ENCODE results near the gene ARFGAP1. TPM values are rescaled to one million over a fixed set of nuclear protein-coding genes. Genes with fewer than 3 reads are reported as not detected.

Gene ARFGAP1
- total and polyA plus RNA-seq, 2 of the 8 experiments (the other 6 are each of a cell fraction or from before 2014, with no cell fraction given): 93.7 to 100 TPM

GRCh38 chr20:63321148-63321831 is 48.7 kb downstream of the ARFGAP1 start:
- 88% methylated on average over 12 of the region's 20 CpGs; no CpG with 5 or more reads in 1 of the 2 experiments for WGBS, 2 experiments (ENCODE audit: extremely low coverage in 1 of 2, insufficient coverage in 1 of 2, insufficient read length in 1 of 2, insufficient replicate concordance in 2 of 2, low coverage in 1 of 2, low lambda C conversion rate in 2 of 2, missing lambda C conversion rate in 1 of 2)

More at GRCh38 chr20:63321148-63321831, 48.7 kb downstream of the ARFGAP1 start:
- H3K27me3 ChIP-seq (replicated peaks in 1 of 4; ENCODE audit: control insufficient read depth in 3 of 4, extremely low read depth in 1 of 4, insufficient read depth in 3 of 4, low read length in 3 of 4): no peaks in the 10 kb centered on the region
- no peaks in the 10 kb centered on the region for H3K23me2 ChIP-seq (ENCODE audit: low read depth, low read length)
- no peak overlapping the region for H3K23ac ChIP-seq (ENCODE audit: insufficient read length)
- H2BK20ac ChIP-seq (ENCODE audit: low read length): no peak overlapping the region
- ChIA-PET CTCF (ENCODE audit: partially characterized antibody) (interaction anchor here (0.7 to 6.6 kb wide), 8 partner anchors 8 to 100 kb away, joined by 3 to 45 read pairs (median 4); no protein-coding TSS in a partner anchor), POLR2A (ENCODE audit: partially characterized antibody) (interaction anchor here (1.1 kb wide), 1 partner anchor 10 kb away, joined by 3 read pairs; no protein-coding TSS in a partner anchor)
- H4K20me1 ChIP-seq (replicated peaks in 1 of 2; ENCODE audit: control insufficient read depth in 1 of 2, insufficient read depth in 2 of 2, low read length in 2 of 2): no peaks in the 10 kb centered on the region
- no peak overlapping the region for H2BK120ac ChIP-seq (replicated peaks; ENCODE audit: low read depth, low read length)
- H2AFZ ChIP-seq (ENCODE audit: low read length): no peak overlapping the region
- no peak overlapping the region for H2BK5ac ChIP-seq (ENCODE audit: low read depth, low read length)
- no peak overlapping the region for H2BK12ac ChIP-seq (ENCODE audit: low read depth, low read length)
- H3K27ac ChIP-seq (ENCODE audit: low read depth, low read length): no peak overlapping the region
- no peak overlapping the region for H4K91ac ChIP-seq (replicated peaks; ENCODE audit: insufficient read length, low read length)
- no peak overlapping the region for H3K9ac ChIP-seq (replicated peaks in 1 of 4; ENCODE audit: extremely low read depth in 1 of 4, low read depth in 3 of 4, low read length in 3 of 4)
- no peak overlapping the region for H3K4ac ChIP-seq (replicated peaks; ENCODE audit: insufficient read length, low read depth, low read length)
- H3K18ac ChIP-seq (ENCODE audit: extremely low read depth, low read length): no peak overlapping the region
- no peak overlapping the region for H3K14ac ChIP-seq (ENCODE audit: insufficient read length)
- H3K4me1 ChIP-seq (replicated peaks in 1 of 4; ENCODE audit: control insufficient read depth in 3 of 4, insufficient read depth in 4 of 4, low read length in 3 of 4): no peaks in the 10 kb centered on the region; a peak in 1 of 7 replicates
- H3K4me2 ChIP-seq (ENCODE audit: insufficient read depth in 1 of 2, low read depth in 2 of 2, low read length in 2 of 2): no peak overlapping the region
- no peak overlapping the region for H2AK5ac ChIP-seq (ENCODE audit: low read depth, low read length)
- H3K36me3 ChIP-seq (ENCODE audit: control insufficient read depth in 2 of 4, insufficient read depth in 4 of 4, low read length in 3 of 4): no peaks in the 10 kb centered on the region
- no peak overlapping the region for H3K56ac ChIP-seq (replicated peaks; ENCODE audit: insufficient read length, low read depth, low read length)
- FAIRE-seq (no peak), DNase-seq (ENCODE audit: low read depth in 1 of 2, low spot score in 2 of 2) (no peak)
- H3K79me1 ChIP-seq (ENCODE audit: low read depth, low read length): no peaks in the 10 kb centered on the region
- no peak overlapping the region for H3K4me3 ChIP-seq (ENCODE audit: extremely low read depth in 1 of 4, insufficient read depth in 2 of 4, low read depth in 3 of 4, low read length in 4 of 4)
- no peak overlapping the region for H4K8ac ChIP-seq (ENCODE audit: extremely low read depth, insufficient read depth, low read length)
- peaks cover 0 to under 1% of the 10 kb centered on the region in 2 experiments; a peak in 1 of 4 replicates for H3K9me3 ChIP-seq (ENCODE audit: insufficient read depth in 2 of 2, low read depth in 1 of 2, low read length in 1 of 2)
- no peak for TF ChIP-seq CBX5 (IDR thresholded peaks at IDR 0.05; ENCODE audit: low read depth, low read length)
- no peaks in the 10 kb centered on the region for H3K79me2 ChIP-seq (ENCODE audit: control insufficient read depth in 1 of 2, insufficient read depth in 2 of 2, low read length in 2 of 2)
- H2BK15ac ChIP-seq (ENCODE audit: low read length): no peak overlapping the region
- H4K5ac ChIP-seq (ENCODE audit: insufficient read length, low read depth, low read length): no peak overlapping the region
